ENCODE measurements around the gene MAPK11. TPM values are rescaled to one million over a fixed set of nuclear protein-coding genes. Genes with fewer than 3 reads are reported as not detected.

MAPK11 gene
- total and polyA plus RNA-seq, 10 of the 15 experiments (the other 5 are each of a cell fraction or from before 2014, with no cell fraction given) = 0.05 to 12.8 (median 3.7) TPM

GRCh38 chr22:50299785-50300619, 29.8 kb upstream of the MAPK11 start:
- H3K9ac ChIP-seq (ENCODE audit: control insufficient read depth, insufficient read depth, low read length) = no peak overlapping the region
- TF ChIP-seq NR2C1 (IDR thresholded peaks at IDR 0.05) (peak; percentile 1; the same call in 1 of the 2 replicates), TBL1XR1 (IDR thresholded peaks at IDR 0.05; ENCODE audit: low read depth, low read length) (no peak), GATAD2B (conservative IDR thresholded peaks at IDR 0.05; ENCODE audit: low read depth) (0 out of 2 replicates have a peak, but pooled peaks have one; percentile 39), LARP7 (IDR thresholded peaks at IDR 0.05) (0 out of 2 replicates have a peak, but pooled peaks have one; percentile 12), PKNOX1 (IDR thresholded peaks at IDR 0.05) (0 out of 2 replicates have a peak, but pooled peaks have one; percentile 18)
- in situ Hi-C loops (cut with MboI) (no loop called here), intact Hi-C loops (cut with micrococcal nuclease; ENCODE audit: unreplicated experiment) (no loop called here)
- peaks cover 4% of the 10 kb centered on the region for H4K20me1 ChIP-seq (ENCODE audit: control insufficient read depth, insufficient read depth)
- peaks cover 77% of the 10 kb centered on the region for H3K79me2 ChIP-seq (ENCODE audit: control insufficient read depth, insufficient read depth, low read length)
- H3K36me3 ChIP-seq (ENCODE audit: control insufficient read depth in 2 of 2, insufficient read depth in 2 of 2, low read length in 1 of 2) = peaks cover 2 to 3% of the 10 kb centered on the region in 2 experiments; a peak in 2 of 4 replicates
- WGBS (ENCODE audit: insufficient coverage, insufficient replicate concordance, low lambda C conversion rate, missing lambda C conversion rate) = 76% methylated on average over 44 of the region's 93 CpGs
- no TSS peak for BruUV-seq (replicated peaks)
- peak overlapping the region; percentile 47; the same call in 1 of the 2 replicates for H3K4me3 ChIP-seq
- ChIA-PET RAD21 (ENCODE audit: unreplicated experiment) (no interaction called here), CTCF (interaction anchor here (1.1 to 1.2 kb wide), 2 partner anchors 24 to 35 kb away, joined by 3 read pairs; no protein-coding TSS in a partner anchor), POLR2A (interaction anchor here (1.6 kb wide), 1 partner anchor 23 kb away, joined by 3 read pairs; no protein-coding TSS in a partner anchor), SMC1A (ENCODE audit: uncharacterized antibody, unreplicated experiment) (no interaction called here)
- no peaks in the 10 kb centered on the region for H3K27me3 ChIP-seq (replicated peaks in 1 of 2; ENCODE audit: control insufficient read depth in 2 of 2, insufficient read depth in 2 of 2, low read length in 1 of 2)
- no peak overlapping the region for H2AFZ ChIP-seq (ENCODE audit: control insufficient read depth, low read depth, low read length)
- peaks cover 41% of the 10 kb centered on the region for H3K4me1 ChIP-seq (ENCODE audit: control insufficient read depth, insufficient read depth, low read length)
- H3K4me2 ChIP-seq (ENCODE audit: control insufficient read depth, insufficient read depth) = peak overlapping the region; percentile 55
- H3K27ac ChIP-seq (ENCODE audit: control insufficient read depth, insufficient read depth) = no peak overlapping the region
- no peak for FAIRE-seq
- H3K9me3 ChIP-seq (replicated peaks; ENCODE audit: control insufficient read depth, insufficient read depth, low read length) = no peaks in the 10 kb centered on the region
- ATAC-seq = peak; percentile 3; the same call in 1 of the 3 replicates
- DNase-seq (ENCODE audit: low read depth, low spot score) = no peak

All from GM12878 (cell line).